Natural killer cell (primary cell): ENCODE results near the gene ASB4. TPM values are rescaled to one million over a fixed set of nuclear protein-coding genes. Genes with fewer than 3 reads are reported as not detected.
"Not testable (repeated sequence)": the region's sequence is repeated elsewhere in the genome, so short reads cannot be mapped to it uniquely, and the experiment has no call there.

Experiments
- ATAC-seq, 3 donors: fragments of 150-1000 bp in 2 of 3; fragments of 200-7000 bp in 1 of 3; cut with Tn5 transposase; 1 replicate in 1 of 3; 2 replicates in 2 of 3; pipeline ENCODE4 v1.10.0; 2021; ENCODE audit warnings: mild to moderate bottlenecking in 2 of 3, moderate library complexity in 2 of 3
- DNase-seq, 2 donors: peaks; one replicate each; pipeline versions ENCODE4 v3.0.0 to v3.0.0-alpha.2; 2013 to 2021; ENCODE audit warnings: mixed read lengths in 1 of 2
- H3K27ac ChIP-seq: one replicate; pipeline ENCODE4 v1.5.1; 2013; ENCODE audit warnings: mild to moderate bottlenecking, low read length
- H3K27me3 ChIP-seq: one replicate; pipeline ENCODE4 v1.6.1; 2013; ENCODE audit warnings: low read length; ENCODE audit not compliant: control insufficient read depth, insufficient read depth
- H3K36me3 ChIP-seq: one replicate; pipeline ENCODE4 v1.6.1; 2013; ENCODE audit warnings: low read length; ENCODE audit not compliant: control insufficient read depth, insufficient read depth
- H3K4me1 ChIP-seq: one replicate; pipeline ENCODE4 v1.6.1; 2013; ENCODE audit warnings: low read length; ENCODE audit not compliant: control insufficient read depth, insufficient read depth
- H3K4me3 ChIP-seq: one replicate; pipeline ENCODE4 v1.5.1; 2013; ENCODE audit warnings: low read length
- H3K9me3 ChIP-seq: one replicate; pipeline ENCODE4 v1.6.1; 2013; ENCODE audit warnings: low read length; ENCODE audit not compliant: control insufficient read depth, insufficient read depth
- H3K27ac Mint-ChIP-seq, 2 donors: one replicate each; pipeline ENCODE4 v1.8.0; 2022; ENCODE audit warnings: mild to moderate bottlenecking in 2 of 2, mixed read lengths in 2 of 2, moderate library complexity in 1 of 2
- H3K27me3 Mint-ChIP-seq, 2 donors: one replicate each; pipeline ENCODE4 v1.8.0; 2022; ENCODE audit warnings: low read depth in 2 of 2, mixed read lengths in 2 of 2
- H3K36me3 Mint-ChIP-seq: one replicate; pipeline ENCODE4 v1.8.0; 2022; ENCODE audit warnings: mixed read lengths
- H3K4me1 Mint-ChIP-seq, 2 donors: one replicate each; pipeline ENCODE4 v1.8.0; 2022; ENCODE audit warnings: mixed read lengths in 2 of 2
- H3K4me3 Mint-ChIP-seq: one replicate; pipeline ENCODE4 v1.8.0; 2022; ENCODE audit warnings: mild to moderate bottlenecking, moderate library complexity, mixed read lengths
- H3K9me3 Mint-ChIP-seq, 2 donors: one replicate each; pipeline ENCODE4 v1.8.0; 2022; ENCODE audit warnings: mixed read lengths in 2 of 2
- WGBS: methylation state at CpG from one replicate; pipeline ENCODE4 v1.1.7; 2013; ENCODE audit warnings: missing lambda C conversion rate; ENCODE audit not compliant: insufficient coverage; 5-methylcytosine and 5-hydroxymethylcytosine counted together
- intact Hi-C: fragments of 100-400 bp; cut with micrococcal nuclease; formaldehyde crosslinking; loops from one replicate; pipeline ENCODE4 v1.14.2; 2022
- total RNA-seq, 4 donors: library from RNA; stranded (reverse); fragments of 120-200 nt in 1 of 4; gene quantifications; one replicate each; pipeline versions ENCODE4 v1.2.3 to v1.2.4, GENCODE V29; 2013 to 2022
- TF ChIP-seq, protein P1 (sequence below): fragments of 200-600 bp; IDR thresholded peaks from one replicate; pipeline ENCODE4 v1.8.0; 2022; ENCODE audit warnings: antibody characterized with exemption

ASB4 gene
- total RNA-seq, 3 donors from 2014 or later (not counting 1 experiment from before 2014, with no cell fraction given), result not detected

DNA sequence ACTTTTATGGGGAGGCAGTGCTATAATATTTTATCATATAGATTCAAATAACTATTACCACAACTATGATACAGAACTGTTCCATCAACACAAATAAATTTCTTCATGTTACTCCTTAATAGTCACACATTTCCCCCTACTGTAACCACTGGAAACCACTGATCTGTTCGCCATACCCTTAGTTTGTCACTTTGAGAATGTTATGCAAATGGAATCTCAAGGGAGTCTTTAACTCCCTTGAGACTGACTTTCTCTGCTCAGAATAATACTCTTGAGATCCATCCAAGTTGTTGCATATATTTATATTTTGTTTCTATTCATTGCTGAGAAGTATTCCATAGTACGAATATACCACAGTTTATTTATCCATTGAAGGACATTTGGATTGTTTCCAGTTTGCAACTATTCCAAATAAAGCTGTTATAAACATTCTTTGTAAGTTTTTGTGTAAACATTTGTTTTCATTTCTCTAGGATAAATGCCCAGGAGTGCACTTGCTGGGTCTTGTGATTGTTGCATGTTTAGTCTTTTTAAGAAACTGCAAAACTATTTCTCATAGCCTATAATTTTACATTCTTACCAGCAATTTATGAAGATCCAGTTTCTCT, 31.2 kb upstream of the ASB4 start:
- H3K27ac ChIP-seq, result no peak overlapping the region
- H3K36me3 ChIP-seq, result no peaks in the 10 kb centered on the region
- Mint-ChIP-seq H3K36me3 (peaks cover 11% of the 10 kb centered on the region), H3K4me3 (no peak overlapping the region), H3K9me3 (peaks cover 5 to 6% of the 10 kb centered on the region in 2 donors), H3K27ac (no peak overlapping the region), H3K27me3 (peaks cover 7 to 53% of the 10 kb centered on the region in 2 donors), H3K4me1 (no peaks in the 10 kb centered on the region)
- H3K27me3 ChIP-seq, result no peaks in the 10 kb centered on the region
- H3K9me3 ChIP-seq, result no peaks in the 10 kb centered on the region
- 63% methylated on average over 1 of the region's 2 CpGs for WGBS
- ATAC-seq (no peak), DNase-seq (no peak)
- H3K4me1 ChIP-seq, result no peaks in the 10 kb centered on the region
- H3K4me3 ChIP-seq, result no peak overlapping the region
- intact Hi-C loops, result no loop called here
- TF ChIP-seq, protein P1, sequence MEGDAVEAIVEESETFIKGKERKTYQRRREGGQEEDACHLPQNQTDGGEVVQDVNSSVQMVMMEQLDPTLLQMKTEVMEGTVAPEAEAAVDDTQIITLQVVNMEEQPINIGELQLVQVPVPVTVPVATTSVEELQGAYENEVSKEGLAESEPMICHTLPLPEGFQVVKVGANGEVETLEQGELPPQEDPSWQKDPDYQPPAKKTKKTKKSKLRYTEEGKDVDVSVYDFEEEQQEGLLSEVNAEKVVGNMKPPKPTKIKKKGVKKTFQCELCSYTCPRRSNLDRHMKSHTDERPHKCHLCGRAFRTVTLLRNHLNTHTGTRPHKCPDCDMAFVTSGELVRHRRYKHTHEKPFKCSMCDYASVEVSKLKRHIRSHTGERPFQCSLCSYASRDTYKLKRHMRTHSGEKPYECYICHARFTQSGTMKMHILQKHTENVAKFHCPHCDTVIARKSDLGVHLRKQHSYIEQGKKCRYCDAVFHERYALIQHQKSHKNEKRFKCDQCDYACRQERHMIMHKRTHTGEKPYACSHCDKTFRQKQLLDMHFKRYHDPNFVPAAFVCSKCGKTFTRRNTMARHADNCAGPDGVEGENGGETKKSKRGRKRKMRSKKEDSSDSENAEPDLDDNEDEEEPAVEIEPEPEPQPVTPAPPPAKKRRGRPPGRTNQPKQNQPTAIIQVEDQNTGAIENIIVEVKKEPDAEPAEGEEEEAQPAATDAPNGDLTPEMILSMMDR, result no peak

- no peak for ATAC-seq
- Mint-ChIP-seq H3K27ac (no peak overlapping the region), H3K36me3 (peaks cover 11% of the 10 kb centered on the region), H3K4me1 (no peaks in the 10 kb centered on the region), H3K27me3 (peaks cover 12 to 53% of the 10 kb centered on the region in 2 donors), H3K9me3 (peaks cover 5 to 6% of the 10 kb centered on the region in 2 donors), H3K4me3 (no peak overlapping the region)
- no peak for DNase-seq
- Histone ChIP-seq H3K9me3 (no peaks in the 10 kb centered on the region), H3K27me3 (no peaks in the 10 kb centered on the region), H3K4me1 (no peaks in the 10 kb centered on the region), H3K27ac (no peak overlapping the region), H3K36me3 (no peaks in the 10 kb centered on the region), H3K4me3 (no peak overlapping the region)
- TF ChIP-seq, protein P1, result no peak
- intact Hi-C loops, result no loop called here
Measured at GRCh38 chr7:95457947-95458346, 27.8 kb upstream of the ASB4 start.

GRCh38 chr7:95460653-95461052, 25.1 kb upstream of the ASB4 start:
- Mint-ChIP-seq H3K27me3 (peaks cover 12 to 34% of the 10 kb centered on the region in 2 donors), H3K36me3 (peaks cover 11% of the 10 kb centered on the region)
- H3K9me3 ChIP-seq, H3K36me3 ChIP-seq, DNase-seq, H3K27ac ChIP-seq, H3K27me3 ChIP-seq, intact Hi-C loops, H3K4me3 Mint-ChIP-seq, H3K9me3 Mint-ChIP-seq, H3K4me3 ChIP-seq, ATAC-seq, H3K4me1 Mint-ChIP-seq, H3K4me1 ChIP-seq, H3K27ac Mint-ChIP-seq: not testable (repeated sequence)
- 85% methylated on average over 2 of the region's 2 CpGs for WGBS

DNA sequence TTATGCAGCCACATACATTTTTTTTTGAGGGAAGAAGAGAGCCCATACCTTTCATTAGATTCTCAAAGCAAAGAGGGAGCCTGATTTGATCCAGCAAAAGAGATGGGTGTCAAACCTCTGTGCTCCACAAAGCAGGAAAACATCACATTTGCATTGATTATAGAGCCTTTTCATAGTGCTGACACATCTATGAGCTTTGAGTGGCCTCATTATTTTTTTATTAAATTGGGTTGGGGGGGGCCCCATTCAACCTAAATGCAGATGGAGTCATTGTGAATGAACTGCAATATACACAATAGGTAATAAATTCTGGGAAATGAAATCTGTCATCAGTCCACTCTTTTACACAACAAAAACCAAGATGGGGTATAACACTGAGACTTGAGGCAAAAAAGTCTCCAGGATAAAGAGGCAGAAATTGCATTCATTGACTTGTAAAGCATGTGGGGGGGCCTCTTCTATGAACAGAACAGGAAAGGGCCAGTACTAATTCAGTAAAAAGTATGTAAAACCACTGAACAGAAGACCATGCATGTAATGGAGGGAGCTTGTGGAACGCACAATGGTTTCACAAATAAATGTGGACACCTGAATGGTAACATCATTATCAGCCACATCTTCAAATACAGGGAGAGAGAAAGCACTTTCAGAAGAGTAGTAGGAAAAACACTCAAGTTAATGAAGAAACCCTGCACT, 17.7 kb upstream of the ASB4 start:
- peaks cover 9 to 14% of the 10 kb centered on the region in 2 donors for H3K4me1 Mint-ChIP-seq
- Histone ChIP-seq H3K27ac (no peak overlapping the region), H3K4me3 (no peak overlapping the region), H3K4me1 (peaks cover 3% of the 10 kb centered on the region), H3K9me3 (no peaks in the 10 kb centered on the region), H3K36me3 (no peaks in the 10 kb centered on the region), H3K27me3 (no peaks in the 10 kb centered on the region)
- H3K27me3 Mint-ChIP-seq, result no peaks in the 10 kb centered on the region
- H3K4me3 Mint-ChIP-seq, result no peak overlapping the region
- TF ChIP-seq, protein P1, result no peak
- H3K36me3 Mint-ChIP-seq, result no peaks in the 10 kb centered on the region
- DNase-seq (no peak), ATAC-seq (no peak)
- no peaks in the 10 kb centered on the region for H3K9me3 Mint-ChIP-seq
- intact Hi-C loops, result no loop called here
- H3K27ac Mint-ChIP-seq, result no peak overlapping the region
- WGBS, result 92% methylated on average over 1 of the region's 1 CpG
